Endothelial cell of umbilical vein (primary cell): ENCODE results near the gene MYRIP. TPM values are rescaled to one million over a fixed set of nuclear protein-coding genes. Genes with fewer than 3 reads are reported as not detected.

ENCODE experiments used
- BruUV-seq: library from RNA; stranded (reverse); fragments of 400-500 nt; replicated peaks from 2 replicates; lab custom pipeline; 2021; lab: Mats Ljungman, UMichigan
- CTCF ChIA-PET: fragments of 300-600, 350-600 bp; sonication (Branson Sonifier 250); formaldehyde crosslinking; loops from one replicate; lab custom pipeline; 2021; ENCODE audit warnings: antibody characterized with exemption, inconsistent platforms; lab: Charles Lee
- POLR2A ChIA-PET: fragments of 300-600, 350-600 bp; sonication (Branson Sonifier 250); formaldehyde crosslinking; loops from one replicate; lab custom pipeline; 2021; ENCODE audit warnings: antibody characterized with exemption, inconsistent platforms; lab: Charles Lee
- DNase-seq: peaks from one replicate; pipeline ENCODE4 v3.0.0-alpha.2; 2011; ENCODE audit warnings: low read depth, low spot score
- FAIRE-seq: peaks from 2 replicates; lab custom pipeline; 2011; peaks lifted over from hg19 to GRCh38; lab: Jason Lieb, UNC
- H2AFZ ChIP-seq: 2 replicates; pipeline ENCODE4 v1.6.0; 2012; ENCODE audit warnings: low read depth, low read length, control low read depth, inconsistent platforms
- H3K27ac ChIP-seq: 2 replicates; pipeline ENCODE4 v1.5.1; 2011; ENCODE audit warnings: low read depth, mild to moderate bottlenecking, control low read depth, low read length, moderate library complexity; ENCODE audit not compliant: insufficient read depth
- H3K27me3 ChIP-seq, 2 experiments: 2 replicates each; pipeline versions ENCODE4 v1.6.0 to v1.6.1; 2011; ENCODE audit warnings: low read length in 2 of 2, mixed read lengths in 1 of 2; ENCODE audit not compliant: control insufficient read depth in 2 of 2, insufficient read depth in 2 of 2
- H3K36me3 ChIP-seq, 2 experiments: 2 replicates in 1 of 2; 3 replicates in 1 of 2; pipeline ENCODE4 v1.5.1; 2011; ENCODE audit warnings: low read length in 2 of 2, mild to moderate bottlenecking in 1 of 2, moderate library complexity in 1 of 2; ENCODE audit not compliant: control insufficient read depth in 2 of 2, insufficient read depth in 2 of 2; ENCODE audit errors: extremely low read depth in 1 of 2
- H3K4me1 ChIP-seq: 3 replicates; pipeline ENCODE4 v1.5.1; 2011; ENCODE audit warnings: mild to moderate bottlenecking, low read length; ENCODE audit not compliant: control insufficient read depth, insufficient read depth; ENCODE audit errors: extremely low read depth
- H3K4me2 ChIP-seq: 2 replicates; pipeline ENCODE4 v1.6.1; 2011; ENCODE audit warnings: low read length, control low read depth, mixed read lengths; ENCODE audit not compliant: insufficient read depth
- H3K4me3 ChIP-seq, 3 experiments: fragments of 200-600 bp in 1 of 3; sonication (generic), shearing (Covaris generic) in 1 of 3; replicated peaks in 1 of 3; 2 replicates each; pipeline ENCODE4 v1.5.1; 2011 to 2016; ENCODE audit warnings: control low read depth in 3 of 3, low read length in 3 of 3, mild to moderate bottlenecking in 2 of 3, inconsistent platforms in 1 of 3, low read depth in 1 of 3, moderate library complexity in 1 of 3; ENCODE audit not compliant: insufficient read depth in 1 of 3
- H3K79me2 ChIP-seq: 2 replicates; pipeline ENCODE4 v1.6.0; 2012; ENCODE audit warnings: low read length, inconsistent platforms; ENCODE audit not compliant: control insufficient read depth, insufficient read depth
- H3K9ac ChIP-seq: replicated peaks from 2 replicates; pipeline ENCODE3; 2011; ENCODE audit warnings: low read length, control low read depth; ENCODE audit not compliant: insufficient read depth; ENCODE audit errors: extremely low read depth
- H3K9me1 ChIP-seq: replicated peaks from 3 replicates; pipeline ENCODE4 v1.6.0; 2011; ENCODE audit warnings: mild to moderate bottlenecking, low read length; ENCODE audit not compliant: control insufficient read depth, insufficient read depth; ENCODE audit errors: extremely low read depth
- H3K9me3 ChIP-seq: replicated peaks from 2 replicates; pipeline ENCODE4 v1.5.1; 2012; ENCODE audit warnings: low read length, inconsistent platforms; ENCODE audit not compliant: control insufficient read depth, insufficient read depth
- H4K20me1 ChIP-seq: replicated peaks from 2 replicates; pipeline ENCODE3; 2011; ENCODE audit warnings: mild to moderate bottlenecking, low read length; ENCODE audit not compliant: control insufficient read depth, insufficient read depth; ENCODE audit errors: extremely low read depth
- CTCF ChIP-seq, 2 donors: IDR thresholded peaks; 1 replicate in 1 of 2; 2 replicates in 1 of 2; pipeline ENCODE4 v1.5.1; 2011; ENCODE audit warnings: low read length in 2 of 2, mild to moderate bottlenecking in 2 of 2, moderate library complexity in 2 of 2, control low read depth in 1 of 2, inconsistent platforms in 1 of 2, low read depth in 1 of 2; ENCODE audit not compliant: insufficient read depth in 1 of 2; ENCODE audit errors: extremely low read depth in 1 of 2
- EZH2 ChIP-seq: IDR thresholded peaks from 2 replicates; pipeline ENCODE4 v1.6.1; 2012; ENCODE audit warnings: borderline replicate concordance, low read depth, mild to moderate bottlenecking, moderate library complexity, low read length, inconsistent platforms; ENCODE audit not compliant: severe bottlenecking
- FOS ChIP-seq: IDR thresholded peaks from 2 replicates; pipeline ENCODE4 v1.6.1; 2011; ENCODE audit warnings: mild to moderate bottlenecking, low read length, moderate library complexity, borderline replicate concordance; ENCODE audit not compliant: insufficient read depth
- GATA2 ChIP-seq: IDR thresholded peaks from 2 replicates; pipeline ENCODE4 v1.7.0; 2011; ENCODE audit warnings: low read depth, mild to moderate bottlenecking, moderate library complexity, mixed read lengths, low read length; ENCODE audit not compliant: insufficient read length, insufficient read depth
- JUN ChIP-seq: IDR thresholded peaks from 2 replicates; pipeline ENCODE4 v1.6.1; 2011; ENCODE audit warnings: borderline replicate concordance, low read depth; ENCODE audit not compliant: insufficient read length, insufficient read depth
- MAX ChIP-seq: IDR thresholded peaks from 2 replicates; pipeline ENCODE4 v1.6.1; 2011; ENCODE audit not compliant: insufficient read depth, insufficient read length
- MYC ChIP-seq: IDR thresholded peaks from one replicate; pipeline ENCODE4 v1.6.1; 2011; ENCODE audit warnings: mild to moderate bottlenecking, low read depth, low read length
- POLR2A ChIP-seq: IDR thresholded peaks from 2 replicates; pipeline ENCODE4 v1.6.1; 2012; ENCODE audit warnings: low read depth, mild to moderate bottlenecking, control low read depth, low read length
- POLR2AphosphoS5 ChIP-seq: IDR thresholded peaks from 2 replicates; pipeline ENCODE4 v1.6.1; 2012; ENCODE audit warnings: low read depth, mild to moderate bottlenecking, control low read depth, low read length, moderate library complexity; ENCODE audit not compliant: insufficient read depth
- dilution Hi-C: fragments of 300-500 bp; cut with MboI; formaldehyde crosslinking; loops from one replicate; pipeline ENCODE4 v1.15.0; 2019; ENCODE audit warnings: low sequenced_read_pairs; ENCODE audit not compliant: extremely low pct_ligation_motif_present
- intact Hi-C: fragments of 100-400 bp; cut with micrococcal nuclease; formaldehyde crosslinking; loops from one replicate; pipeline ENCODE4 v1.10.0; 2022
- polyA plus RNA-seq, 4 experiments: library from polyadenylated mRNA; depleted of rRNA in 3 of 4; stranded (reverse) in 3 of 4; unstranded in 1 of 4; fragments of >200 nt; gene quantifications; 2 replicates each; pipeline versions ENCODE4 v1.2.1 to v1.2.3, GENCODE V29; 2011 to 2012; ENCODE audit warnings: missing spikeins in 1 of 4
- total RNA-seq: library from RNA; stranded (reverse); gene quantifications from 2 replicates; pipeline ENCODE4 v1.2.3, GENCODE V29; 2021

MYRIP gene
- total and polyA plus RNA-seq, 2 donors (not counting 3 experiments of a cell fraction or from before 2014, with no cell fraction given): 6.7 to 11.9 TPM

- Histone ChIP-seq H3K9me1 (no peaks in the 10 kb centered on the region), H2AFZ (no peak overlapping the region), H3K36me3 (no peaks in the 10 kb centered on the region), H3K4me1 (no peaks in the 10 kb centered on the region), H3K79me2 (no peaks in the 10 kb centered on the region), H4K20me1 (no peaks in the 10 kb centered on the region), H3K4me2 (no peak overlapping the region), H3K4me3 (no peak overlapping the region), H3K27me3 (no peaks in the 10 kb centered on the region), H3K9me3 (no peaks in the 10 kb centered on the region), H3K27ac (no peak overlapping the region), H3K9ac (no peak overlapping the region)
- intact Hi-C loops: no loop called here
- ChIA-PET POLR2A (no interaction called here), CTCF (interaction anchor here (0.7 kb wide), 1 partner anchor 158 kb away, joined by 3 read pairs; no protein-coding TSS in a partner anchor)
- FAIRE-seq: no peak
- no peak for DNase-seq
- TF ChIP-seq MYC: no peak
- no peak for TF ChIP-seq POLR2AphosphoS5
- TF ChIP-seq POLR2A: no peak
- no peak for TF ChIP-seq JUN
- no peak for TF ChIP-seq GATA2
- TF ChIP-seq EZH2: no peak
- TF ChIP-seq CTCF (IDR thresholded peaks at IDR 0.05; ENCODE audit: extremely low read depth in 1 of 2, insufficient read depth in 1 of 2, low read depth in 1 of 2, low read length in 2 of 2): no peak
- no peak for TF ChIP-seq FOS
- TF ChIP-seq MAX: no peak
- no TSS peak for BruUV-seq
- dilution Hi-C loops: no loop called here
Measured at GRCh38 chr3:39970982-39971381, 161.6 kb downstream of the MYRIP start.
